GM23338 (cell line): ENCODE results near the gene C16orf95. TPM values are rescaled to one million over a fixed set of nuclear protein-coding genes. Genes with fewer than 3 reads are reported as not detected.

Source experiments
- ATAC-seq: fragments of 200-7000 bp; cut with Tn5 transposase; 3 replicates; pipeline ENCODE4 v1.9.1; 2020
- DNase-seq: peaks from one replicate; pipeline ENCODE4 v3.0.0-alpha.2; 2015; ENCODE audit warnings: low spot score
- H2AFZ ChIP-seq: fragments of 200-600 bp; sonication (generic); 2 replicates; pipeline ENCODE4 v1.8.0; 2016; ENCODE audit warnings: antibody characterized with exemption, mild to moderate bottlenecking, moderate library complexity
- H3F3A ChIP-seq: fragments of 200-600 bp; sonication (generic); replicated peaks from 2 replicates; pipeline ENCODE4 v1.8.0; 2017; ENCODE audit warnings: antibody characterized with exemption, mixed run types, low read depth
- H3K27ac ChIP-seq: fragments of 200-600 bp; sonication (generic); 2 replicates; pipeline ENCODE4 v1.6.1; 2016; ENCODE audit warnings: low read depth
- H3K27me3 ChIP-seq: fragments of 200-600 bp; sonication (generic); 2 replicates; pipeline ENCODE4 v1.8.0; 2016; ENCODE audit warnings: mild to moderate bottlenecking, mixed run types, moderate library complexity; ENCODE audit not compliant: insufficient read depth
- H3K36me3 ChIP-seq: fragments of 200-600 bp; sonication (generic); 2 replicates; pipeline ENCODE4 v1.8.0; 2016; ENCODE audit warnings: mild to moderate bottlenecking; ENCODE audit not compliant: insufficient read depth
- H3K4me1 ChIP-seq: fragments of 200-600 bp; sonication (generic); 2 replicates; pipeline ENCODE4 v1.8.0; 2016; ENCODE audit warnings: mild to moderate bottlenecking, moderate library complexity; ENCODE audit not compliant: insufficient read depth
- H3K4me2 ChIP-seq: fragments of 200-600 bp; sonication (generic); 2 replicates; pipeline ENCODE4 v1.7.1; 2017; ENCODE audit warnings: mixed run types
- H3K4me3 ChIP-seq: fragments of 200-600 bp; sonication (generic); 2 replicates; pipeline ENCODE4 v1.6.1; 2016; ENCODE audit warnings: mixed run types
- H3K79me2 ChIP-seq: fragments of 200-600 bp; sonication (generic); replicated peaks from 2 replicates; pipeline ENCODE4 v1.8.0; 2017; ENCODE audit warnings: mild to moderate bottlenecking; ENCODE audit not compliant: insufficient read depth
- H3K9me2 ChIP-seq: fragments of 200-600 bp; sonication (generic); 2 replicates; pipeline ENCODE4 v1.8.0; 2017; ENCODE audit not compliant: insufficient read depth
- H4K20me1 ChIP-seq: fragments of 200-600 bp; sonication (generic); replicated peaks from 2 replicates; pipeline ENCODE4 v1.8.0; 2017; ENCODE audit warnings: mild to moderate bottlenecking; ENCODE audit not compliant: insufficient read depth
- H3K27ac Mint-ChIP-seq: 2 replicates; pipeline ENCODE4 v1.8.0; 2020; ENCODE audit warnings: inconsistent platforms, mild to moderate bottlenecking, moderate library complexity, mixed read lengths
- H3K27me3 Mint-ChIP-seq: 3 replicates; pipeline ENCODE4 v1.8.0; 2022; ENCODE audit warnings: low read depth, mild to moderate bottlenecking, moderate library complexity, mixed read lengths, inconsistent platforms; ENCODE audit not compliant: insufficient read depth, poor library complexity
- H3K36me3 Mint-ChIP-seq: 3 replicates; pipeline ENCODE4 v1.8.0; 2021; ENCODE audit warnings: low read depth, mild to moderate bottlenecking, inconsistent platforms, moderate library complexity, mixed read lengths
- H3K4me1 Mint-ChIP-seq: 3 replicates; pipeline ENCODE4 v1.8.0; 2020; ENCODE audit warnings: mild to moderate bottlenecking, inconsistent platforms, mixed read lengths
- H3K4me3 Mint-ChIP-seq: 3 replicates; pipeline ENCODE4 v1.8.0; 2021; ENCODE audit warnings: moderate library complexity, mild to moderate bottlenecking, inconsistent platforms, mixed read lengths
- H3K9me3 Mint-ChIP-seq: 3 replicates; pipeline ENCODE4 v1.8.0; 2020; ENCODE audit warnings: moderate library complexity, mild to moderate bottlenecking, inconsistent platforms, mixed read lengths
- ETS1 ChIP-seq: IDR thresholded peaks from 2 replicates; pipeline ENCODE4 v1.6.1; 2016; ENCODE audit warnings: antibody characterized with exemption
- JUNB ChIP-seq: IDR thresholded peaks from one replicate; pipeline ENCODE4 v1.6.1; 2016; ENCODE audit warnings: antibody characterized with exemption; ENCODE audit not compliant: unreplicated experiment
- POLR2AphosphoS5 ChIP-seq: IDR thresholded peaks from 2 replicates; pipeline ENCODE4 v1.6.1; 2016; ENCODE audit warnings: antibody characterized with exemption, low read depth
- REST ChIP-seq: IDR thresholded peaks from one replicate; pipeline ENCODE4 v1.6.1; 2018; ENCODE audit warnings: antibody characterized with exemption; ENCODE audit not compliant: unreplicated experiment
- STAT1 ChIP-seq: IDR thresholded peaks from one replicate; pipeline ENCODE4 v1.6.1; 2016; ENCODE audit warnings: antibody characterized with exemption; ENCODE audit not compliant: unreplicated experiment
- ZNF331 ChIP-seq: fragments of 250-450 bp; sonication (Bioruptor Pico); IDR thresholded peaks from 2 replicates; pipeline ENCODE4 v1.5.0; 2020; ENCODE audit warnings: low read depth, mild to moderate bottlenecking, moderate library complexity
- polyA plus RNA-seq: library from polyadenylated mRNA; unstranded; fragments of >200 nt; fragmentation: Nextera tagmentation; extraction: Ambion mirVana; gene quantifications from 2 replicates; pipeline ENCODE4 v1.2.1, GENCODE V29; 2016
- total RNA-seq: library from RNA; depleted of rRNA; stranded (reverse); fragments of >200 nt; shearing (Covaris generic); gene quantifications from 2 replicates; pipeline ENCODE4 v1.2.3, GENCODE V29; 2014

Gene C16orf95
- total and polyA plus RNA-seq, 2 experiments from 2014 or later: 1.2 to 3.9 TPM

GRCh38 chr16:87276091-87276701 is 41.0 kb downstream of the C16orf95 start (continued):
- TF ChIP-seq REST (no peak), ETS1 (no peak), ZNF331 (CRISPR knock-in tag) (no peak)

GRCh38 chr16:87274794-87275193 is 42.4 kb downstream of the C16orf95 start:
- ATAC-seq: no peak
- no peak overlapping the region for H3K4me3 ChIP-seq
- Mint-ChIP-seq H3K4me1 (peaks cover 8% of the 10 kb centered on the region; the same call in 2 of the 3 replicates), H3K27ac (no peak overlapping the region), H3K9me3 (no peaks in the 10 kb centered on the region), H3K4me3 (no peak overlapping the region), H3K27me3 (peaks cover 8% of the 10 kb centered on the region), H3K36me3 (no peaks in the 10 kb centered on the region; the same call in 2 of the 3 replicates)
- no peak overlapping the region for H3K4me2 ChIP-seq
- no peaks in the 10 kb centered on the region for H3K4me1 ChIP-seq
- no peaks in the 10 kb centered on the region for H3K79me2 ChIP-seq
- H3K27me3 ChIP-seq: no peaks in the 10 kb centered on the region
- H3K9me2 ChIP-seq: no peaks in the 10 kb centered on the region
- H3K27ac ChIP-seq: no peak overlapping the region
- H4K20me1 ChIP-seq: no peaks in the 10 kb centered on the region
- no peak for TF ChIP-seq JUNB
- no peak for TF ChIP-seq STAT1
- TF ChIP-seq REST: no peak
- no peak for TF ChIP-seq POLR2AphosphoS5
- DNase-seq: no peak
- no peak overlapping the region for H2AFZ ChIP-seq
- H3F3A ChIP-seq: no peaks in the 10 kb centered on the region
- no peaks in the 10 kb centered on the region for H3K36me3 ChIP-seq
